Inflammatory macrophage (primary cell): Measurements from ENCODE around the gene XXYLT1.

ENCODE experiments used
- DNase-seq, 2 donors: peaks; one replicate each; pipeline ENCODE4 v3.0.0-alpha.2; 2020 to 2022

The XXYLT1 gene

DNA sequence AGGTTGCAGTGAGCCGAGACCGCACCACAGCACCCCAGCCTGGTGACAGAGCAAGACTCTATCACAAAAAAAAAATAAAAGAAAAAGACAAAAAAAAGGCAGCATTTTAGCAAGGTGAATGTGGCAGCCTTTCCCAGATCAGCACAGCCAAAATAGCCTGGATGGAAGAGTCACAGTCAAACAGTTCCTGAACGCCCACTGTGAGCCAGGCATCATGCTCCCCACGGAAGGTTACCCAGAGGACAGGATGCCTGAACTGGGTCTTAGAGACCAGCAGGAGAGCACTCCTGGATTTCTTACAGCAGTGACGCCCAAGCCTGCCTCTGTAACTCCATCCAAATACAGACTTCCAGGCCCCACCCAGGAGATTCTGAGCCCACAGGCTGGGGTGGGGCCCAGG is 4.5 kb downstream of the XXYLT1 start:
- DNase-seq: no peak

DNA sequence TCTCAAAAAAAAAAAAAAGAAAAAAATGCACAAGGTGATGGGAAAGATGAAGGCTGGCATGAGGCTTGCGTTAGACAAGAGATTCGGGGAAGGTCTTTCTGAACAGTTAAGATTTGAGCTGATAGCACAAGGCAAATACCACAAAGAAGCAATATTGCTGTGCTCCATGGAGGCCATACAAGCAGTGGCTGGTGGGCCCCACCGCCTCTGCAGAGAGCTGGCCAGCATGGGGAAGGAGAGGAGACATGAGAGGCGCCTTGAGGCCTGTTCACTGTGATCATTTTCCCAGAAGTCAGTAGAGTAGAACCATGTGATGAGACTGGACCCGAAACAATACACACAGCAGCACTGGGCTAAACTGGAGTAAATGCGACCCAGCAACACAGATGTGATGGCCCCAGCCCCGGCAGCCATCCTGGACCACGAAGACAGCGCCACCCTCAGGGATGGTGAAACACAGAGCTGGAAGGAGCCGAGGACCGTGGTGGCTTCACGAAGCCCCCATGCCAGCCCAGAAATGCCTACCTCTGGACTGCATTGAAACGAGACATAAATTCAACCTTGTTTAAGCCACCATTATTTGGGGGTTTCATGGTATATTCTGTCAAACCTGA is 5.5 kb downstream of the XXYLT1 start:
- DNase-seq: no peak

DNA sequence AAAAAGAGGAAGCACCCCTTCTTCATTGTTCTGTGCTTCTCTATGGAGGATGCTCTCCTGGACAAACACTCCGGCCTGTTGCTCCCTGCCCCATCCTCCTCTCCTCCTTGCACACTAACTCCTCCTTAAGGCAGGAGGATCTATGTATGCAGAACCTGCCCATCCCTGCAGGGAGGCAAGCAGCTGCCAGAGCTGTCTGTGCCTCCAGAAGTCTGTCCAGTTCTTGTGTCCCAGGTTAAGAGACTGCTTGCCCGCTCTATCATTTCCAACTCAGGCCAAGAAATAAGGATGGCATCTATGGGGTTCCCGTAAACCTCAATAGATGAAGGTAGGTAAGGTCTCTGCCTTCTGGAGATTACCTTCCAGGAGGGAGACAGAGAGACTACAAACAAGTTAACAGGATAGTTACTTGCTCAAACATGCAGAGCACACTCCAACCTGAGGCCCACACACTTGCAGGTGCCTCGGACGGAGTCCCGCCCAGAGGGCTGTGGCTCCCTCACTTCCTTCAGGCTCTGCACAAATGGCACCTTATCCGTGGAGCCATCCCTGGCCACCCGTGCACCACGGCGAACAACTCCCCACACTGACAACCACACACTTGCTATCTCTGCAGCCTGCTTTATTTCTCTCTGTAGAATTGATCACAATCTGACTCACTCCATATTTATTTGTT is 6.9 kb downstream of the XXYLT1 start:
- DNase-seq: no peak

DNA sequence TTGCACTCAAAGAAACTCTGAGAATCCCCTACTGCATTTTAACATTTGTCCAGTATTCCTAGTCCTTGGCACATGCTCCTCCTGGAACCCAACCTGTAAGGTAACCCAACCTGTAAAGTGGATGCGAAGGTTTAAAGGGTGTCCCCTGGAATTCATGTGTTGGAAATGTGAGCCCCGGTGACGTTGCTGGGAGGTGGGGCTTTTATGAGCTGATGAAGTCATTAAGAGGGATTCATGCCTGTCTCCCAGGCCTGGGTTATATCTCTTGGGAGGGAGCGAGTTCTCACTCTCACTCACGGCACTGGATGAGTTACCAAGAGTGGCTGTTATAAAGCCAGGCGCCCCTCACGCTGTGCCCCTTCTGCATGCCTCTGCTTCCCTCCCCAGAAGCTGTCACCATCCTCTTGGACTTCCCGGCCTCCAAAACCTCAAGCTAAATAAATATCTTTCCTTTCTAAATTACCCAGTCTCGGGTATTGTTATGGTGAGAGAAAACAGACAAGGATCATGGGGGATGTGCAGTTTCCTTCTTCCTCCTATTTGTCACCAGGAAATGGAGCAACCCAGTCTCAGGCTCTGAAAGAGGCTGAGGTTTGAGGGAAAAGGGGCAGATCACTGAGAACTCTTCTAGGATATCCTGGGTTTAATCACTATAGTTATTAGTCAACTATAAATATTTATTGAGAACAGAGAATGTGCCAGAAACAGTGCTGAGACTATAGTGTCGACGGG is 7.6 kb downstream of the XXYLT1 start:
- DNase-seq: peak; percentile 24 to 44

DNA sequence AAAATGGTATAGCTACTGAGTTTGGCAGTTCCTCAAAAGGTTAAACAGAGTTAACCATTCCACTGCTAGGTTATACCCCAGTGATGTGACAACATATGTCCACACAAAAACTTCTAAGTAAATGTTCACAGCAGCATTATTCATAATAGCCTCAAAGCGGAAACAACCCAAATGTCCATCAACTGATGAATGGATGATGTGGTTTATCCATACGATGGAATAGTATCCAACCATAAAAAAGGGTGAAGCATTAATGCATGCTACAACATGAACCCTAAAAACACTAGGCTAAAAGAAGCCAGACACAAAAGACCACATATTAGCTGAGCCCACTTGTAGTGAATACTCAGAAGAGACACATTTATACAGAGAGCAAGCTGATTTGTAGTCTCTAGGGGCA is 9.0 kb downstream of the XXYLT1 start:
- DNase-seq: no peak

DNA sequence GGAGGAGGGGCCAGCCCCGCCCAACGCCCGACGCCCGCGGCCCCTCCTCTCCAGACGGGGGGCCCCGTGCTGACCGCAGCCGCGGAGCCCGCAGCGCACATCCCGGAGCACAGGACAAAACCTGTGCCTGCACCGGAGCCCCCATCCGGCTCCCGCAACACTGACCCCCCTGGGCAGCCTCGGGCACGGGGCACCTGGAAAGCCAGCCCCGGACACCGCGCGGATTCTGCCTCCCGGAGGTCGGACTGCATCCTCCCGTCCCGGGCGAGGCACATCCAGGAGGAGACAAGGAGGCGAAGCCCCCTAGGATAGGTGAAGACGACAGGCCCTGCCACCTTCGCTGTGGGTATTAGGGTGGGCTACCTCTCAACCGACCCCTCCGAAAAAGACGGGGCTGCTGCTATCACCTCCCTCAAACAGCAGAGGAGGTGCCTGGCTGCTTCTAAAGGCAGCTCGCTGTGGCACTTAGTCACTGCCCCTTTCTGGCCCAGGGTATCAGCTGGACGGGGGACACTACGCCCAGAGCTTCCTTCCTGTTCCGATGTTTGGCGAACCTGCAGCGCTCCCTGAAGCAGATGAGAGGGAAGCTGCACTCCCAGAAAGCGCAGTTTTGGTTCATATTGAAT is 10.6 kb downstream of the XXYLT1 start:
- peak; percentile 71 to 80 for DNase-seq

DNA sequence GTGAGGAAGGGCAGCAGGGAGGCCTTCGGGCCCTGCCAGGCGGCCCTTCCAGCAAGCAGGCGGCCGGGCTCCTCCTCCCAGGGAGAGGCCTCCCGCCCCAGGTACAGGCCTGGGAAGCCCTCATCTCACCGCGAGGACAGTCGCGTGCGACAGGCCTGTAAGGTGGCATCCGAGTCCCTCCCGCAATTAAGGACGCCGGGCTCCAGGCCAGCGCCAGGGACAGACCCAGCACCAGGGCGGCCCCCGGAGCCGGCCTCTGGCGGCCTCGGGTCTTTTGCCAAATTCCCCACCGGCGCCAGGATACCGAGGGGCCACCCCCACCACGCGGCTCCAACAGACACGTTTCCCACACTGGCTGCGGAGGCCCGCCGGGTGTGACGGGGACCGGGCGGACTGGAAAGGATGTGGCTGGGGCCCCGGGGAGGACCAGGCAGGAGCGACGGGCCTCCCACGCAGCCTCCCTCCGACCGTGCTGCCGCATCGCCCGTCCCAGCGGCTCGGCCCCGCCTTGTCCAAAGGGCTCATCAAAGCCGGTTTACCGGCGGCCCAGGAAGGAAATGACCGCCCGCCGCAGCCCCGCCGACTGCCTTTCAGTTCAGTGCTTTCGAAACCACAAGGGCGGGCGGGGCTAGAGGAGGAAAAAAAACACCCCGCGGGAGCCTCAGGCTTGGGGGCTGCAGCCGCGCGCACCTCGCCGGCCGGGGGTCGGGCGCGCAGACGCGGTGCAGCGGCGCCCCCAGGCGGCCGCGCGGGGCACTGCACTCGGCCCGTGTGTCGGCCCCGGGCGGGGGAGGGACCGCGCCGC is 11.3 kb downstream of the XXYLT1 start:
- DNase-seq: peak; percentile 70 to 71

DNA sequence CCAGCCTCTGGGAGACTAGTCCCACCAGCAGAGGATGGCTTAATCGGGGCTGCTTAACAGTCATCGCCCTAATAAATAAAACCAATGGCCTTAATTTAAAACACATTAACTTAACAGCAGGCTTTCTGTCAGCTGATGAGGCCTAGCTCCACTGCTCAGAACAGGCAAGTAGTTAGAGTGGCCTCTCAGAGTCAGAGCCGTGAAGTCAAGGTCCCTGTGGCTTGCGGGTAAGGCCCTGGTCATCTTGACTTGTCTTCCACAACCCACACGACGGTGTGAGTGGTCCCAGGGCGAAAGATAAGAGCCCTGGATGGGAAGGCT is 11.8 kb downstream of the XXYLT1 start:
- DNase-seq: no peak

DNA sequence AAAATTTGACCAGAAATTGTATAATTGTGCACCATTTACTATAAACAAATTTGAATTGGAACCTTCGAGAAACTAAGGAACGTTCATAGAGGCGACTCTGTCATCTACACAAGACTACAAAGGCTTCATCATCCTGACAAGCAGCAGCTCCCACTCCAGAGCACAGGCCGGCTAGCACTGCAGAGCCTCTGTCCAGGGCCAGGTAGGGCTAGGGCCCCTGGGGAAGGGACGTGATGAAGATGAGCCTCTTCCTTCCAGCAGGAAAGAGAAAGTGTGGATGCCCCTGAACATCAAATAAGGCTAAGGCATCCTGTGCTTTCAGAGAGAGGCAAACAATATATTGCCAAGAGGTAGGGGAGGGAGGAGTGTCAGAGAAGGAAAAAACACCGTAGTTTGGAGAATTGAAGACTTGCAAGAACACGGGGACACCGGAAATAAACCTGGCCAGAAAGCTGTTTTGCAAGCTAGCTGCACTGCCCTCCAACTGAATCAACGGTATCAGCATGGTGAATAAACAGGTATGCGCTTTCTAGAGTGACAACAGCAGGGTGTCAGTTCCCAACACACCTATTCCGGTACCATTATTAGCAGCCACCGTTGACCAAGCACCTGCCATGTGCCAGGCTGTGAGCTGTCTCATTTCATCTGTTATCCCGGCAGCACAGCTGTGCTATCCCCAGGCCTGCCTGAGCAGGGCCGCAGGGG is 12.4 kb downstream of the XXYLT1 start:
- no peak for DNase-seq

DNA sequence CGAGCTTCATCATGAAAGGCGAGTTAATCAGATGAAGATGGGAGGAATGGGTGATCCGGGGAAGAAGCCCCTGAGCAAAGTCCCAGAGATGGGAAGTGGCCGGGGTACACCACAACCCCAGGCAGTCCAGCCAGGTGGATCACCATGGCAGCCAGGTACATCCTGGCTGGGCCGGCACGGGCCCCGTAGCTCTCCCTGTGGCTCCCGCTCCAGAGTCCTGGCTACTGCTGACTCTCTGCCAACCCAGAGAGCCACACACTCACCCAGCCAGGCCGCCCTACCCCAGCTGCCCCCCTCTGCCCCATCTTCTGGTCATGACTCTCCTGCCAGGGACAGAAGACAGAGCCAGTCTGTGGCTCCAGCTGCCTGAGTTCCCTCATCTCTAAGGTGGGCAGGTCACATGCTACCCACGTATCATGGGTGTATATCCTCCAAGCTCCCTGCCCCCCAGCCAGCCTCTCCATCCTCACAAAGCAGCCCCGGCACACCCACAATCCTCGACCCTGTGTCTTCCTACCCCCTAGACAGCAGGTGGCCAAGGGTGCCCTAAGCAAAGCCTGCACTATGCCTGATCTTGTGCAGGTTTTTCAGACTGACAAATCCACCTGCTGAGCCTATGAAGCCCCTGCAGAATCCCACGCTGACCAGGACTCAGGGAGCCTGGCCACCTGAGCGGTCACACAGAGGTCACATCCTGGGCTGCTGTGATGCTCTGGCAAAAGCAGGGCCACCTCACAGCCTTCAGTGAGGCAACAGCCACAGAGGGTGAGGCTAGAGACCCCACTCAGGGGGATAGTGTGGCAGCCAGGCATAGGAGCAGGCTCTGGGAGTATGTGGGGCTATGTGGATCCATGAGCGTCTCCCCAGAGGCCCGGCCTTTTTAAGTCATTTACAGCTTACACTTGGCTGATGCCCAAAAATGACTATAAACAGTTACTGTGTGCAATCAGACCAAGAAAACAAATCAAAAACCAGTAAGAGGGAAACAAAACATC is 13.2 kb downstream of the XXYLT1 start:
- no peak for DNase-seq

DNA sequence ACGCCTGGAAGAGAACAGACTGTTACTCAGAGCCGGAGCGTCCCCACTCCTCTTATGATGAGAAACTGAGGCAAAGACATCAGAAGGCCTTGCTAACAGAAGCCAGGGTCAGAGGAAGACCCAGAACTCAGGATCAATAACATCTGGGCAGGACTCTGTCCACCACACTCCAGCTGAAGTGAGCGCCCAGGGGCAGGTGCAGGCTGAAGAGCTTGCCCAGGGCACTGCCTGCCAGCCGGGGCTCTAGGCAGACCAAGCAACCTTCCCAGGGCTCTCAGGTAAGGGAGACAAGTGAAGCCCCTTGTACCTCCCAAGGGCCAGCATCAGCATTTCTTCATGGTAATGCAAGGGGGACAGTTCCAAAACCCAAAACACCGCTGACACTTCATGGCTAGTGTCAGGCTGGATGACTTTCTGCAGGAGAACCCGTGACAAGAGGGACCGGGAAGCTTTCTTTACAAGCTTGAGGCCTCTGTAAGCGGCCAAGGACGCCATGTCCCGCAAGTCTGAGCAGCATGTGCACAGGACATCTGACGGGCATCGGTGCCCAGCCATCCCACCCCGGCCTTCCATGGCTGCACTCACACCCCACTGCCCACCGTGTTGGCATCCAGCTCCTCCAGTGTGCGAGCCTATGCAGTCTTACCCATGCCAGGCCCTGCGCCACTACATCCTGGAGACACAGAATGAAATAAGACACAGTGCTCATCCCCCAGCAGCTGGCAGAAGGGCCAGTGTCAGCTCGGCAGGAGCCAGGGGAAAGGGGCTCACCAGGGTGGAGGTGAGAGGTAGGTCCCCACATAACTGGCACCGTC is 14.1 kb downstream of the XXYLT1 start:
- no peak for DNase-seq

DNA sequence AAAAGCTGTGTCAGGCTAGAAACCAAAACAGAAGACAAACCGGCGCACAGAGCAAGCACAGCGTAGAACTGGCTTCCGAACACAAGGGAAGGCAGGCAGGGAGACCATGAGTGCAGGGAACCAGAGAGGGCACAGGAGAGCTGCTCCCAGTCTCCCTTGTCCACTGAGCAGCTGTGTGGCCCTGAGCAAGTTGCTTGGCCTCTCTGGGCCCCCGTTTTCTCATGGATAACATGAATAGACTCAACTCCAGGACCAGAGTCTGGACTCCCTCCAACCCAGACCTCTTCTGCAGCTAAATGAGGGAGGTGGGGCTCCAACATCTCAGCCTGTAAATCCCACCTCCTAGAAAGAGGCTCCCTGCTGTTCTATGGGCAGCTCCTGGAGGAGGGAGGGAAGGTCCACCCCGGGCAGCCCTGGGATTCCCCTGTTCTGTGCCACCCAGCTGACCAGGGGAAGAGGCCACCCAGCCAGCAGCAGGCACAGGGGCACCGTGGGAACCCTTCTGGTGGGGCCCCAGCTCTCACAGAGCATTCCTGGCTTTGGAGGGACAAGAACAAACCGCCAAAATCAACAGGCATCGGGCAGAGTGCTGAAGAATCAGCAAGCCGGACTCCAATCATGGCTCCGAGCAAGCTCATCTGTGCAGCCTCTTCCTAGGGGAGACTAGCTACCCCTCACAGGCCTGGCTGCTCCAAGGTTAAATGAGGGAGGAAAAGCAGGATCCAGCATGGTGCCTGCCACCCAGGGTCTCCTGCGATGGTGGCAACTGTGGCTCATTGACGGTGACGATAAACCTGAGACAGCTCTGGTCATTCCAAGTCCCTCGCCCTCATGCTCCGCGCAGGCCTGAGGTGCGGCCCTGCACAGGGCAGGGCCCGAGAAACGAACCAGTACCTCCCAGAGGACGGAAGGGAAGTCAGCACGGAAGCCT is 15.1 kb downstream of the XXYLT1 start:
- DNase-seq: no peak

DNA sequence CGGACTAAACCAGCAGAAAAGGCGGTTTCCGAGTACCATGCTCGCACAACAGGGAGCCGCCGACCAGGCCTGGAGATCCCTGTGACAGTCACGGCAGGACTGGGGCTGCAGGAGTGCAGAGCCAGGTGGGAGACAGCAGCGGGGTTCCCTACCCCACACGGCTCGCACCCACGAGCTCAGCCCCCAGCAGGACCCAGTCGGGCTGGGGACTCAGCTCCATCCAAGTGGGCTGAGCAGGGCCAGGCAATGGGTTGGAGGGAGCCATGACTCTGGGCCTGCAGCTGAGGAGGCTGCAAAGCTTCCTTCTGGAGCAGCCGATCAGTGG is 15.8 kb downstream of the XXYLT1 start:
- DNase-seq: no peak

DNA sequence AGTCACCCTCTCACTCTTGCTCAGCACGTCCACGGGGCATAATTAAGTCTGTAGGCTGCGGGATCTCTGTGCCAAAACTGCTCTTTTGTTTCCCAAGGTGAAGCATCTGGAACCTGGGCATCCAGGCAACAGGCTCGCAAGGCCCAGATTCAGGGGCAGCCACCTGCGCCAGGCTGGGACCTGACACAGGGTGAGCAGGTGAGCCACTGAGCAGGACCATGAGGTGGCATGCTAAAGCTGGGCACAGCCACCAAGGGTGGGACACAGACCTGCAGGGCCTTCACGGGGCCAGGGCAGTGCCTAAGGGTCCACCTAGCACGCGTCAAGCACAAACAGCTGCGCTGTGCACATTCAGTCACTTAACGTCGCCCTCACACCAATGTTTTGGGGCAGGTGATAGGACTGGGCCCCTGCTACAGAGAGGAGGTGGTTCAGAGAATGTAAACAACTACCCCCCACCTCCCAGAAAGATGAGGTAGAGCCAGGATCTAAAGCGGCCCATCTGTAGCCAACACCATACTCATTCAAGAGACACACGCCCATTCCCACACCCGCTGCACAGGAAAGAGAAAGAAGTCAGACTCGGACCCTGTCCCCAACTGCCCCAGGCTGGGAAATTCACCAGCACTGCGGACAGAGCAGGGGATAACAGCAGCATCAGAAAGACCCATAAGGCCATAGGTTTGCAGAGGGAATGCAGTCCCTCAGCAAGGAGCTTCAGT is 16.3 kb downstream of the XXYLT1 start:
- no peak for DNase-seq

DNA sequence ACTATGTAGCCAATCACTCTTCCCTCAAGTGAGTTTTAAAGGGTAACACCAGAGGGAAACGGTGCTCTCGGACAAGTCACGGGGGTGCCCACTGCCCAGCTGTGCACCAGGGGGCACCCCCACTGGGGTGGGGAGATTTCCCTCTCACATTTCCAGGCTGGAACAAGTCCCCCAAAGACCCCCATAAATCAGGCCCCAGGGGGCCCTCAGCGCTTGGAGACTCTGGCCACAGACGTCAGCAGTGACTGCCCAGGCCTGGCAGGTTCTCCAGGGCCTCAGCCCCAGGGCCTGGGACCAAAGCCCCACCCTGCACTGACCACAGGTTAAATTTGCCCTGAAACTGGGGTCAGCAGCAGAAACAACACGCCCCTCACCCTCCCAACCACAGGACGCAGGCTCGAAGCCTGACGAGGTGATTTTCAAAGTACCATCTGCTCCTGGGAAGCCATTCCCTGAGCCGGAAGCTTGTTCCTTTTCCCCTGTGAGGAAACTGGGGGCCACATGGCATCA is 17.0 kb downstream of the XXYLT1 start:
- no peak for DNase-seq

DNA sequence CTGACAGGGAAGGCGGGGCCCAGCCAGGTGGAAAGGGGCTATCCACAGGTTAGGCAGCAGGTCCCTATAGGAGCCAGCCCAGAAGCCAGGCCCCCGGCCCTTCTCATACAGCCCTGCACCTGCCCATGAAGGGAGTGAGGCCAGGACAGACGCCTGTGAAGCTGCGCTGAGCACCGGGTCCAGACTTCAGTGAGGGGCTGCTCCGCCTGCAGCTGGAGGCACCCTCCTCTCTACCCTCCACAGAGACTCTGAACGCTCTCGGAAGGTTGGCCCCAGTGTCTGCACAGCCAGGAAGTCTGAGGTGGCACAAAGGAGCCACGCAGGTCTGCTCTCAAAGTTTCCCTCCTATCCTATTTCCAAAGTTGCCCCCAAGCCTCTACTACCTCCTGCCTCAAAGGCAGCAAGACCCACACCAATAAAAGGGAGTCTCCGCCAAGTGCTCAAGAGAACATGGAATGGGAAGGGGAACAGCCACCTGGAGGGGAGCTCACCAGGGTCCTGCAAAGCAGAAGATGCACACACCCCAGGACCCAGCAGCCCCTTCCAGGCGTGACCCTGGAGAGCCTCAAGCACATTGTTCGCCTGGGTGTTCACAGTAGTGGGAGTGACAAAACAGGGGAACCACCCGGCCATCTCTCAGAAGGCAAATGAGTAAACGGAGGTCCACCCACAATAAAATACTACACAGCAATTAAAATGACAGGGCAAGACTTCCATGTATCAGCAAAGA is 19.5 kb downstream of the XXYLT1 start:
- DNase-seq: no peak
